OCI-LY7 (cell line): ENCODE data around the gene LRP10. TPM values are rescaled to one million over a fixed set of nuclear protein-coding genes. Genes with fewer than 3 reads are reported as not detected.

Source experiments
- BruUV-seq: library from RNA; stranded (reverse); fragments of 400-500 nt; replicated peaks from 2 replicates; lab custom pipeline; 2021; lab: Mats Ljungman, UMichigan
- CTCF ChIA-PET: fragments of 300-600 bp; sonication (Branson Sonifier 250); formaldehyde crosslinking; loops from one replicate; lab custom pipeline; 2022; ENCODE audit warnings: antibody characterized with exemption; ENCODE audit not compliant: unreplicated experiment; lab: Charles Lee
- POLR2A ChIA-PET: fragments of 300-600 bp; sonication (Branson Sonifier 250); formaldehyde crosslinking; loops from one replicate; lab custom pipeline; 2022; ENCODE audit warnings: antibody characterized with exemption; lab: Charles Lee
- DNase-seq: peaks from one replicate; pipeline ENCODE4 v3.0.0-alpha.2; 2015; ENCODE audit warnings: low spot score
- H2AFZ ChIP-seq: fragments of 200-600 bp; sonication (generic), shearing (Covaris generic); 2 replicates; pipeline ENCODE4 v1.6.1; 2014; ENCODE audit warnings: mild to moderate bottlenecking, antibody characterized with exemption, low read length, moderate library complexity
- H3K27ac ChIP-seq: fragments of 200-600 bp; sonication (generic); 2 replicates; pipeline ENCODE4 v1.5.1; 2014; ENCODE audit warnings: mixed run types, low read depth, mild to moderate bottlenecking, moderate library complexity, low read length, inconsistent platforms; ENCODE audit not compliant: poor library complexity, severe bottlenecking
- H3K36me3 ChIP-seq: fragments of 200-600 bp; sonication (generic); 2 replicates; pipeline ENCODE4 v1.6.1; 2014; ENCODE audit warnings: mild to moderate bottlenecking, antibody characterized with exemption, low read length, moderate library complexity, mixed read lengths; ENCODE audit not compliant: insufficient read depth
- H3K4me1 ChIP-seq: fragments of 200-600 bp; sonication (generic); 2 replicates; pipeline ENCODE4 v1.5.1; 2014; ENCODE audit warnings: mild to moderate bottlenecking, low read length; ENCODE audit not compliant: insufficient read depth, poor library complexity, severe bottlenecking
- H3K4me2 ChIP-seq: fragments of 200-600 bp; sonication (generic); 2 replicates; pipeline ENCODE4 v1.6.1; 2014; ENCODE audit warnings: mild to moderate bottlenecking, low read length
- H3K4me3 ChIP-seq: fragments of 200-600 bp; sonication (generic); 2 replicates; pipeline ENCODE4 v1.5.1; 2014; ENCODE audit warnings: mild to moderate bottlenecking, low read depth, low read length; ENCODE audit not compliant: poor library complexity, severe bottlenecking
- H3K79me2 ChIP-seq: fragments of 200-600 bp; sonication (generic); 2 replicates; pipeline ENCODE4 v1.6.1; 2016; ENCODE audit warnings: low read depth, mild to moderate bottlenecking, low read length, moderate library complexity, mixed read lengths; ENCODE audit not compliant: insufficient read depth
- H3K9me2 ChIP-seq: fragments of 200-600 bp; sonication (generic); 2 replicates; pipeline ENCODE4 v1.6.1; 2016; ENCODE audit warnings: mild to moderate bottlenecking, low read length, mixed read lengths; ENCODE audit not compliant: insufficient read depth
- H3K9me3 ChIP-seq: fragments of 200-600 bp; sonication (generic); 2 replicates; pipeline ENCODE4 v1.6.1; 2014; ENCODE audit warnings: mild to moderate bottlenecking, mixed run types, low read length, mixed read lengths
- H4K20me1 ChIP-seq: fragments of 200-600 bp; sonication (generic); 2 replicates; pipeline ENCODE4 v1.6.1; 2014; ENCODE audit warnings: mild to moderate bottlenecking, antibody characterized with exemption, low read length, moderate library complexity, mixed read lengths; ENCODE audit not compliant: insufficient read depth
- EZH2phosphoT487 ChIP-seq: fragments of 200-600 bp; sonication (generic); IDR thresholded peaks from 2 replicates; pipeline ENCODE4 v1.6.1; 2018; ENCODE audit warnings: low read depth, borderline replicate concordance, mild to moderate bottlenecking, mixed run types, antibody characterized with exemption, low read length, moderate library complexity, mixed read lengths
- intact Hi-C: fragments of 100-400 bp; cut with micrococcal nuclease; formaldehyde crosslinking; loops from one replicate; pipeline ENCODE4 v1.10.0; 2022; ENCODE audit not compliant: unreplicated experiment
- small RNA-seq: library from RNA; depleted of rRNA; stranded (forward); fragments of <200 nt; gene quantifications from one replicate; pipeline ENCODE3, GENCODE V24; 2014
- total RNA-seq, 2 experiments: library from RNA; depleted of rRNA in 1 of 2; stranded (reverse); fragments of >200 nt in 1 of 2; shearing (Covaris generic) in 1 of 2; gene quantifications; 2 replicates each; pipeline ENCODE4 v1.2.3, GENCODE V29; 2014 to 2022
- TF ChIP-seq, protein P1 (sequence below): fragments of 200-600 bp; sonication (generic); conservative IDR thresholded peaks from 2 replicates; pipeline ENCODE4 v1.5.1; 2014; ENCODE audit warnings: mild to moderate bottlenecking, antibody characterized with exemption, low read length, moderate library complexity, mixed read lengths

LRP10 gene
- total RNA-seq, 2 experiments from 2014 or later = 25.5 to 55.1 TPM

DNA sequence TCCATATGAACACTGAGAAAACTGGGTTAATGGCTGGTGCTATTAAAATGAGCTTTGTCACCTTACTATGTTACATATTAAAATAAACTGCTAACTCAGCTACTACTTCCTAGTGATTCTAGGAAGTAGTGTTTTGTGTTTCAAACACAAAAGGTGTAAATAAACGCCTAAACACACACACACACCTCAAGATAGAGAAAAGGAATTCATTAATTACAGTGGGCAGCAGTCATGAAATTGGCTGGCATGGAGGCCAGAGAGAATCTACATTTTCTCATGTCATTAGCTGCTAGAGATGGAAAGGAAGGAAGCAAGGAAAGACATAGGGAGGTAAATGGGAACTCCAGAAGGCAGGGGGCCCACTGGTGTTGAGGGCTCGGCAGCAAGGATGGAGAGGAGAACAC, 58.4 kb downstream of the LRP10 start:
- H3K9me2 ChIP-seq = no peaks in the 10 kb centered on the region
- H3K36me3 ChIP-seq = peaks cover 30% of the 10 kb centered on the region
- peaks cover 36% of the 10 kb centered on the region for H3K79me2 ChIP-seq
- H3K9me3 ChIP-seq = no peaks in the 10 kb centered on the region
- CTCF ChIA-PET = interaction anchor here (0.6 to 1.8 kb wide), 5 partner anchors 15 to 52 kb away, joined by 4 to 8 read pairs (median 5); partner anchors contain the start of genes AJUBA and HAUS4
- BruUV-seq = TSS peak; percentile 88
- H3K4me2 ChIP-seq = peak overlapping the region; percentile 97
- POLR2A ChIA-PET = interaction anchor here (0.6 to 5.5 kb wide), 6 partner anchors 12 to 146 kb away, joined by 3 to 61 read pairs (median 8); partner anchors contain the start of genes HAUS4 and RBM23
- intact Hi-C loops = loop anchor here (1.0 to 2.0 kb wide), 3 partner anchors 26 to 77 kb away; no protein-coding TSS in a partner anchor
- peak overlapping the region; percentile 91 for H3K4me3 ChIP-seq
- peaks cover 32% of the 10 kb centered on the region for H3K4me1 ChIP-seq
- DNase-seq = no peak
- H3K27ac ChIP-seq = peak overlapping the region; percentile 63
- H4K20me1 ChIP-seq = no peaks in the 10 kb centered on the region
- H2AFZ ChIP-seq = peak overlapping the region; percentile 72
- TF ChIP-seq, protein P1, sequence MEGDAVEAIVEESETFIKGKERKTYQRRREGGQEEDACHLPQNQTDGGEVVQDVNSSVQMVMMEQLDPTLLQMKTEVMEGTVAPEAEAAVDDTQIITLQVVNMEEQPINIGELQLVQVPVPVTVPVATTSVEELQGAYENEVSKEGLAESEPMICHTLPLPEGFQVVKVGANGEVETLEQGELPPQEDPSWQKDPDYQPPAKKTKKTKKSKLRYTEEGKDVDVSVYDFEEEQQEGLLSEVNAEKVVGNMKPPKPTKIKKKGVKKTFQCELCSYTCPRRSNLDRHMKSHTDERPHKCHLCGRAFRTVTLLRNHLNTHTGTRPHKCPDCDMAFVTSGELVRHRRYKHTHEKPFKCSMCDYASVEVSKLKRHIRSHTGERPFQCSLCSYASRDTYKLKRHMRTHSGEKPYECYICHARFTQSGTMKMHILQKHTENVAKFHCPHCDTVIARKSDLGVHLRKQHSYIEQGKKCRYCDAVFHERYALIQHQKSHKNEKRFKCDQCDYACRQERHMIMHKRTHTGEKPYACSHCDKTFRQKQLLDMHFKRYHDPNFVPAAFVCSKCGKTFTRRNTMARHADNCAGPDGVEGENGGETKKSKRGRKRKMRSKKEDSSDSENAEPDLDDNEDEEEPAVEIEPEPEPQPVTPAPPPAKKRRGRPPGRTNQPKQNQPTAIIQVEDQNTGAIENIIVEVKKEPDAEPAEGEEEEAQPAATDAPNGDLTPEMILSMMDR = no peak
- TF ChIP-seq EZH2phosphoT487 = no peak

Small RNA genes within 50 kb of the gene (small RNA-seq; reads per million reads assigned to genes)
- gene RF00019 = not detected

Other genes starting within 250 kb of the LRP10 start
- gene OR6J1, start 227.4 kb upstream of the LRP10 start, total RNA-seq (2014; rRNA removed; shearing (Covaris generic)) = not detected in 2 replicates
- gene OR6J1, start 227.4 kb upstream of the LRP10 start, total RNA-seq (2022) = not detected in 2 replicates
- gene OXA1L, start 105.1 kb upstream of the LRP10 start, total RNA-seq (2014; rRNA removed; shearing (Covaris generic)) = 128 and 153 TPM in 2 replicates
- gene OXA1L, start 105.1 kb upstream of the LRP10 start, total RNA-seq (2022) = 141 and 150 TPM in 2 replicates
- 30.6 and 32.7 TPM in 2 replicates for gene SLC7A7, start 56.3 kb upstream of the LRP10 start, total RNA-seq (2014; rRNA removed; shearing (Covaris generic))
- gene SLC7A7, start 56.3 kb upstream of the LRP10 start, total RNA-seq (2022) = 50.0 and 59.2 TPM in 2 replicates
- 100 and 126 TPM in 2 replicates for gene MRPL52, start 41.9 kb upstream of the LRP10 start, total RNA-seq (2014; rRNA removed; shearing (Covaris generic))
- 164 and 181 TPM in 2 replicates for gene MRPL52, start 41.9 kb upstream of the LRP10 start, total RNA-seq (2022)
- gene MMP14, start 35.2 kb upstream of the LRP10 start, total RNA-seq (2014; rRNA removed; shearing (Covaris generic)) = 2.8 TPM in 2 replicates
- 9.0 and 11.9 TPM in 2 replicates for gene MMP14, start 35.2 kb upstream of the LRP10 start, total RNA-seq (2022)
- gene REM2, start 11.5 kb downstream of the LRP10 start, total RNA-seq (2014; rRNA removed; shearing (Covaris generic)) = 1.1 and 5.7 TPM in 2 replicates
- gene REM2, start 11.5 kb downstream of the LRP10 start, total RNA-seq (2022) = 1.5 and 2.1 TPM in 2 replicates
- gene RBM23, start 47.4 kb downstream of the LRP10 start, total RNA-seq (2014; rRNA removed; shearing (Covaris generic)) = 81.0 and 106 TPM in 2 replicates
- gene RBM23, start 47.4 kb downstream of the LRP10 start, total RNA-seq (2022) = 90.1 and 91.0 TPM in 2 replicates
- 82.2 and 93.1 TPM in 2 replicates for gene PRMT5, start 57.6 kb downstream of the LRP10 start, total RNA-seq (2014; rRNA removed; shearing (Covaris generic))
- gene PRMT5, start 57.6 kb downstream of the LRP10 start, total RNA-seq (2022) = 124 and 135 TPM in 2 replicates
- 105 and 126 TPM in 2 replicates for gene HAUS4, start 85.3 kb downstream of the LRP10 start, total RNA-seq (2014; rRNA removed; shearing (Covaris generic))
- gene HAUS4, start 85.3 kb downstream of the LRP10 start, total RNA-seq (2022) = 96.7 and 103 TPM in 2 replicates
- gene AJUBA, start 110.8 kb downstream of the LRP10 start, total RNA-seq (2014; rRNA removed; shearing (Covaris generic)) = 0.13 and 0.22 TPM in 2 replicates
- gene AJUBA, start 110.8 kb downstream of the LRP10 start, total RNA-seq (2022) = 0.37 and 0.88 TPM in 2 replicates
- 13.8 and 17.9 TPM in 2 replicates for gene C14orf93, start 138.4 kb downstream of the LRP10 start, total RNA-seq (2014; rRNA removed; shearing (Covaris generic))
- gene C14orf93, start 138.4 kb downstream of the LRP10 start, total RNA-seq (2022) = 15.2 and 17.4 TPM in 2 replicates
- 111 and 133 TPM in 2 replicates for gene PSMB5, start 163.2 kb downstream of the LRP10 start, total RNA-seq (2014; rRNA removed; shearing (Covaris generic))
- gene PSMB5, start 163.2 kb downstream of the LRP10 start, total RNA-seq (2022) = 85.5 and 122 TPM in 2 replicates
- not detected in 2 replicates for gene PSMB11, start 170.5 kb downstream of the LRP10 start, total RNA-seq (2014; rRNA removed; shearing (Covaris generic))
- gene PSMB11, start 170.5 kb downstream of the LRP10 start, total RNA-seq (2022) = not detected in 2 replicates
- gene CDH24, start 185.8 kb downstream of the LRP10 start, total RNA-seq (2014; rRNA removed; shearing (Covaris generic)) = 1.1 and 1.5 TPM in 2 replicates
- 0.46 and 0.51 TPM in 2 replicates for gene CDH24, start 185.8 kb downstream of the LRP10 start, total RNA-seq (2022)
- gene ACIN1, start 223.4 kb downstream of the LRP10 start, total RNA-seq (2014; rRNA removed; shearing (Covaris generic)) = 107 and 130 TPM in 2 replicates
- gene ACIN1, start 223.4 kb downstream of the LRP10 start, total RNA-seq (2022) = 203 and 206 TPM in 2 replicates
- gene C14orf119, start 223.8 kb downstream of the LRP10 start, total RNA-seq (2014; rRNA removed; shearing (Covaris generic)) = 25.9 and 44.5 TPM in 2 replicates
- gene C14orf119, start 223.8 kb downstream of the LRP10 start, total RNA-seq (2022) = 37.0 and 42.4 TPM in 2 replicates
- not detected in 2 replicates for gene CIROP, start 233.2 kb downstream of the LRP10 start, total RNA-seq (2014; rRNA removed; shearing (Covaris generic))
- not detected in 2 replicates for gene CIROP, start 233.2 kb downstream of the LRP10 start, total RNA-seq (2022)
- 0.67 and 1.1 TPM in 2 replicates for gene CEBPE, start 247.5 kb downstream of the LRP10 start, total RNA-seq (2014; rRNA removed; shearing (Covaris generic))
- gene CEBPE, start 247.5 kb downstream of the LRP10 start, total RNA-seq (2022) = 2.2 and 2.3 TPM in 2 replicates